HG02970 (cell line): Measurements from ENCODE around the gene ZBTB40.

Source experiments
- ATAC-seq: cut with Tn5 transposase; IDR thresholded peaks from one replicate; pipeline ENCODE4 v1.9.1; 2021; ENCODE audit warnings: mild to moderate bottlenecking, moderate library complexity, moderate number of reproducible peaks; ENCODE audit not compliant: unreplicated experiment, low FRiP score

Gene ZBTB40

DNA sequence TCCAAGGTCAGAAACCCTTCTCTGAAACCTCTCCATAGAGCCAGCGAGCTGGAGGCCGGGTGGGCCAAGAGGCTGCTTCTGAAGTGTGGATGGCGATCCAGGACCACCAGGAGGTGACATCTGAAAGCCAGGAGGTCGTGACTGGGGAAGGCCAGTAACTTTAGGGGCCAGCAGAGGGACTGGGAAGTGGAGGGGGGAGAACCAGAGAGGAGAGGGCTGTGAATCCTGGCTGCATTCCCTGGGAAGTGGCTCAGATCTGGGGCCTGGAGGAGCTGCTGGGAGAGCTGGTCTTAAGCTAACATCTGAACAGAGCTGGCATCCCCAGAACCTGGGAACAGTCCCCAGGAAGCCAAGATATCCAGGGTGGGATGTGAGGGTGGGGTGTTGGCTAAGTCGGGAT lies 100.4 kb downstream of the ZBTB40 start:
- ATAC-seq = no peak

DNA sequence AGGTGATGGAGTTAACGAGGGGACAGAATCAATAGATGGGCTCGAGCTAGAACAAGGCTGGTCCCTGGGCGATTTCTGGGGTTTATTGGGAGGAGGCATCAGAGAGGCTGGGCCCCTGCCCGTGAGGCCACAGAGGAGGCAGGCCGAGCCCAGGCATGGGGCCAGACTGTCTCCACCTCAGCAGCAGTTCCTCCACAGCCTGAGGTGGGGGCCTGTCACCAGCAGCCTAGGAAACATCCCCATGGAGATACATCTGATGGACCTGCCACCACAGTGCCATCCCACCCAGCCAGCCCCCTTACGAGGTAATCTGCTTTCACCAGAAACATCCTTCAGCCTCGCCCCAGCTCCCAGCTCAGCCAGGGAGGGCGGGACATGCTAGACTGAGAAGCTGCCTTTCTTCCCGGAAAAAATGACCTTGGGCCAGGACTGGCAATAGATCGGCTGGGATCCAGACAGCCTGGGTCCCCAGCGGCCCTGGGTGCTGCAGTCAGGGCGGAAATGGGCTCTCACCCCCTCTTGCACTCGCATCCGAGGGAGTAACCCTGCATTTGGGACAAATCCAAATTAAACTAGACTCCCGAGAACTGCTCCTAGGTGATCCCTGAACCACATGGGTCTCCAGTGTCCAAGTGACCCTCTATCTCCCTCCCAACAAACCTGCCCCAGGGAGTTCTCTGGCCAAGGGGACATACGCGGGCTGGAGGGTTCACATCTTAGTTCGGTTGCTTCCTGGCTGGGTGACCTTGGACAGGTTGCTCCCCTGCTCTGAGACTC lies 101.6 kb downstream of the ZBTB40 start:
- no peak for ATAC-seq

DNA sequence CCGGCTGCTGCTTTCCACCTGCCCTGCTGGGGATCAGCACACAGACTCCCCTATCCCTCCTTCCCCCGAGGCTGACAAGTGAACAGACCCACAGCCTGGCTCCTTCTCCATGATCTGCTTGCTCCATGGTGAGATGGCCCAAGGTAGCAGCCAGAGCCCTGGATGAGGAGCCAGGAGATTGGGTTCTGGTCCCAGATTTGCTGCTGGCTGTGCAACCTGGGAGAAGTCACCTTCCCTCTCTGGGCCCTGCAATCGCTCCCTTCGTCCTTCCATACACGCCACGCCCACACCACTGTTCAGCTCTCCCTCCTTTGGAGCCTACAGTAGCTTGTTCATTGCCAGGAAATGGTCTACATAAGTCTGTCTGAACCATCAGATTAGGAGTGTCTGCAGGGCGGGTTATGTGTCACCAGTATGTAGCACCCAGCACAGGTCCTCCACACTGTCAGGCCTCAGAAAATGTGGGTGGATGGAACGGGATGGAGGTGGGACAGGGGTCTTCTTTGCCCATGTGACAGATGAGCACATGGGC lies 102.4 kb downstream of the ZBTB40 start:
- no peak for ATAC-seq

DNA sequence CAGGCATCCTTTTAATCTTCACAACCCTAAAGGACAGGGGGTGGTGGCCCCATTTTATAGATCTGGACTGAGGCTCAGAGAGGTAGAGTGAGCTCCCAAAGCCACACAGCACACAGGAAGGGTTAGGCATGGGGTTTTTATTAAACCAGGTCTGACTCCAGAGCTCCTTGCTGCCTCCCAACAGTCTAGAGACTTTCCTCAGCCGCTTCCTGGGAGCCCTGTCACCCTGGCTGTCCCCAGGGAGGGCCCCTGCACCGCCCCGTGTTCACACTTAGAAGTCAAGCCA lies 103.7 kb downstream of the ZBTB40 start:
- ATAC-seq = no peak

DNA sequence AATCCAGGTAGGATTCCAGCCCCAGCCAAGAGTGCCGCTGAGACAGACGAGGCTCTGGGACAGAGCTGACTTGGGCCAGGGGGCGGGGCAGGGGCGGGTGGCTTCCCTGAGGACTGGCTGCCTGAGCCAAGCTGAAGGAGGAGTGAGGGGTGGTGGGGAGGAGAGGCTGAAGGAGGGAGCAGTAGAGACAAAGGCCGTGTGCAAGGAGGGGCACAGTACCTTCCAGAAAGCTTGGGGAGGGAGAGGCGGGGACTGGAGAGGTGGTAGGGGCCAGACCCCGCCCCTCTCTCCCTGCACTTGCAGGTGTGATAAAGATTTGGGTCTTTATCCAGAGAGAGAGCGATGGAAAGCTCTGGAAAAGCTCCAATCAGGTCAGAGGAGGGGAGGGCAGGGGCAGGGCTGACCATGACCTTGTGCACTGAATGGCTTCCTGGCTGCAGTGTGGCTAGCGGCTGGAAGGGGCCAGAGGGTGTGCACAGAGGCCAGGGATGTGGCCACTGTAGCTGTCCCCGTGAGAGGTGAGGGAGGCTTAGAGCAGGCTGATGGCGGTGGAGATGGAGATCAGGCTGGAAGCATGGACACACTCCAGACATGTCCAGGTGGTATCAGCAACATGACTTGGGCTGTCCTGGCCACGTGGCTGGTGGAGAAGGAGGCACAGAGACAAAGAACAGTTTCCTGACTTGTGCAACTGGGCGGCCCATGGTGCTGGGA lies 104.9 kb downstream of the ZBTB40 start:
- ATAC-seq = no peak

DNA sequence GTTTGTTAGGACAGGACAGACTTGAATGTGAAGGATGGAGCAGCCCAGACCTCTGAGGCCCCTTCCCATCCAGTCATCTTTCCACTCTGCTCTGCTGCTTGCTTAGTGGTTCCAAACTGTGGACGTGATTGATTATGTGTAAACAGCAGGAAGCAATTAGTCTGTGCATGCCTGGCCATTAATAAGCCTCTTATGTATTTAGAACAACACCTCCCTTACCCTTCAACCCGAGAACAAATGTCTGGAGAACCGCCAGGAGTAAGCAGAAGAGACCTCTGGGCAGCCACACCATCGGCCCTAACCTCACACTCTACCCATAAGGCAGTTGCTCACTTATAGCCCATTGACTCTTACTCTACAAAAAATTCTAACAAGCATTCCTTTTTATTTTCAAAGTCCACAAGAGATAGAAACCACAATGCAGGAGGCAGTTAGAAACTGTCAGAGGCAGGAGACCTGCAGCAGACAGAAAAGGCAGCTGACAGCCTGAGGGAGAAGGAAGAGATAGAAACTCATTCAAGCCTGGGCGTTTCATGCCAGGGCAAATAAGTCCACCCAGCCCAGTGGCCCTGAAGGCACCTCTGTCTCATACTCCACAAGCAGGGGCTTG lies 105.8 kb downstream of the ZBTB40 start:
- ATAC-seq = no peak

DNA sequence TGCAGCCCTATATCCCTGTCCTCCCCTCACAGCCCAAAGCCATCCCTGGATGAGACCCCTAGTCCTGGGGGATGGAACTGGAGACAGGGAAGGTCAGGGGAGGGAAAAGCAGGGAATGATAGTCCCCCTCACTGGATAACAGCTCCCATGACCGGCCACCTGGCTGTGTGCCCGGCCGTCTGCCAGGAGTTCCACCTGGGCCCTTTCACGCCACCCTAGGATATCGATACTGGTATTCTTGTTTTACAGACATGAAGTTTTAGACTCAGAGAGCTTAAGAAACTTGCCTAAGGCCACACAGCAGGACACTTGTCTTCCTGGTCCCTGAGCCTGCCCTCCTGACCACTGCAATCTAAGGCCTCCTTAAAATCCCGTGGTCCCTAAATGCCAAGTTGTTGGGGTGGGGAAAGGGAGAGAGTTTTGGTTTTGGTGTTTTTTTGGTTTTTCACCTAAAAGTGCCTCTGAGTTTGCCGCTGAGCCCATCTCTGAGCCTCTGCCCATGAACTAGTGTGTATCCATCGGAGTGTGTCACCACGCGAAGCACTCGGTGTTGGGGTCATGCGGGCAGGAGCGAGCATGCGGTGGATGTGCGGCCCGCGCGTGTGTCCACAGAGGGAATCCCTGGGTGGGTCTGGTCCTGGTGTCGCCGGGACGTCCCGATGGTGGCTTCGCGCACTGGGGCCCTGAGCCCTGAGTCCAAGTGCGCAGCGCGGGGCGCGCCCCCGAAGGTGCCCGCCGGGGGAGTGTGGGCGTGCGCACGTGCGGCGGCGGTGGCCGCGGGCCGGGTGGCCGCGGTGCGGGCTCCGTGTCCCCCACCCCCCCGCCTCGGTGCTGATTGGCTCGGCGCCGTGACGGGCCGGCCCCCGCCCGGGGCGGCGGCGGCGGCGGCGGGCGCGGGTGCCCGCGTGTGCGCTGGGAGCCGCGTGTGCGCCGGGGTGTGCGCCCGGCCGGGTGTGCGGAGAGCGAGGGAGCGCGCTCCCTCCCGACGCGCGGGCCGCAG lies 111.2 kb downstream of the ZBTB40 start, which contains the start of gene EPHA8:
EPHA8 (plus strand) TSS at position 906 of the 1,000 bp plus-strand sequence. CDS start 147 bp downstream, outside the sequence.
- ATAC-seq = no peak

DNA sequence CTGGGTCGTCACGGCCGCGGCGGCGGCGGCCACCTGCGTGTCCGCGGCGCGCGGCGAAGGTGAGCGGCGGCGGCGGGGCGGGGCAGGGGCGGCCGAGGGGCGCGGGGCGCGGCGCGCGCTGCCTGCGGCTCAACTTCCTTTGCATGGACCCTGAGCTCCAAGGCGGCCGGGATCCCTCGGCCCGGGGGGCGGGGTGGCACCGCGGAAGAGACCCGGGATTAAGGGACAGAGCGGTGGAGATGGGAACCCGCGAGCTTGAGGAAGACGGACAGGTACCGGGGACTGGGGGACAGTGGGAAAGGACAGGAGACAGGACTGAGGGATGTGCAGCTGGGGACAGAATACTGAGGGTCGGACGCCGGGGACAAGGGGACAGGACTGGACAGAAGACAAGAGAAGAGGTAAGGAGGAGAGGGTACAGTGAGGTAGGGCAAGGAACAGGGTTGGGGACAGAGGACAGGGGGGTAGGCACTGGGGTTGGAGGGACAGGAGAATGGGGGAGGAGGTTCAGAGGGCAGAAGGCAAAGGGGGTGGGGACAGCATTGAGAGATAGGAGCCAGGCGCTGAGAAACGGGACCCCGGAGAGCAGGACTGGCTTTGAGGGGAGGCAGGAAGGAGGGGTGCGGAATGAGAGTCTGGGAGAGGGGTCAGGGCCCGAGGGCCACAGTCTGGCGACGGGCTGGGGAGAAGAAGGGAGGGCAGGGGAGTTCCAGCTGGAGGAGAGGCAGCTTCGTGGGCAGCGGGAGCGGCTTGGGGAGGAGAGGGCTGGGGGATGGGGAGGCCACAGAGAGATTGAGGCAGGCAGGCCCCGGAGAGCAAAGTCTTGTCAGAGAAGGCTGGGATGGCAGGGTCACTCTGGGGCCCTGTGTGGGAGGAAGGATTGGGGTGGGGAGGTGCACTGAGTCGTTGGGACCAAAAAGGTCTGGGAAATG lies 112.3 kb downstream of the ZBTB40 start:
- no peak for ATAC-seq

DNA sequence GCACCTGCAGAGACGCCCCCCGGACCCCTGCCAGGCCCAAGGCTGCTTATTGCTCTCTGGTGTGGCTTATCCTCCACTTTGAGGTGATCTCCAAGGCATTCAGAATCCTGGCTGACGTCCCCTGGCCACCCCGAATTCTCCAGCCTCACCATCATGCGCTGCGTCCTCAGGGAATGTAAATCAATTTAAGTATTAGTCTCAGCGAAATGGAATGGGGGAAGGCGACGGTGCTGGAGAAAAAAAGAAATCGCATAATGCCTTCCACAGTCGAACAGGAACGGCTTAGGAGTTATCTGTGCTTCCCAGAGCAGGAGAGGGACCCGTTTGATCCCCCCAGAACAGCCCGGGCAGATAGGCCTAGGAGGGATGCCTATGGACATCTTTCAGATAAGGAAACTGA lies 114.5 kb downstream of the ZBTB40 start:
- no peak for ATAC-seq

DNA sequence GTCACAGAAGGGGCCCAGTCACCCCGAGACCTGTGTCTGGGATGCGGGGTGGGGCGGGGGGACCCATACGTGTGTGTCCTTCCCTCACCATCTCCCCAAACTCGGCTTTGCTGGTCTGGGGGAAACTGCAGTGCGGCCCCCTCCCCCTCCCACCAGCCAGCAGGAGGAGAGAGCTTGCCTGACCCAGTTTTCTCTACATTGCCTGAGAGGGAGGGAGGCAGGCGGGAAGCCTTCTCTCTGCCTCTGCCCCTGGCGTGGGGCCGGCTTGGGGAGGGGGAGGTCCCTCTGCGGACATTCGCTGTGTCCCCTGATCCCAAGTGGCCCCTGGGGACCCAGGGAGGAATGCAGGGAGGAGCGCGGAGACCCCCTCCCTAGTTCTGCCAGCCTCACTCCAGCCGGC lies 115.5 kb downstream of the ZBTB40 start:
- ATAC-seq = no peak

DNA sequence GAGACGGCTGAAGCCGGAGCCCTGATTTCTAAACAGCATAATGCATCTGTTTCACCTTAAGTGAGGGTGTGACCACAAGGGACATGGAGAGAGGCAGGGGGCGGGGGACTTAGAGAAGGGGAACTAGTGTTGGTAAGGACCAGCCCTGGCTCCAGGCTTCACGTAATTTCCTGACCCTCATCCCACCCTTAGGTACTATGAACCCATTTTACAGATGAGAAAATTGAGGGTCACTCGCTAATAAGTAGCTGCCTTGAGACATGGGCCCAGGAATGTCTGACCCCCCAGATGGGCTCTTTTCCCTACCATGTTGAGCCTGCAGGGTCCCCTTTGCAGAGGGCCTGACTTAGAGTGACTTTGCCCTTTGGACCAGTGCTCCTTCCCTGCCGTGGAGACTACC lies 116.3 kb downstream of the ZBTB40 start:
- ATAC-seq = no peak

DNA sequence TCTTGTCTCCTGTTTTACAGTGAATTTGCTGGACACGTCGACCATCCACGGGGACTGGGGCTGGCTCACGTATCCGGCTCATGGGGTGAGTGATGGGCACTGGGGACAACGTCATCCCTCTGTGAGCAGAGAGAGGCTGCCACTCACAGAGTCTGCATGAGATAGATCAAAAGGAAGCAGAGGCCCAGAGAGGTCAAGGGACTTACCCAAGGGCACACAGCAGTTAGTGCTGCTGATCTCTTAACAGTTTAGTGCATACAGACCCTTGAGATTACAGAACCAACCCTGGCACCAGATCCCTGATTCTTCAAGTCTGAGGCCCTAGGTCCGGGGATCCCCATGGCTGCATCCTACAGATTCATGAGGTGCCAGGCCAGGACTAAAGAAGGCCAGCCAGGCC lies 117.6 kb downstream of the ZBTB40 start:
- ATAC-seq = no peak

DNA sequence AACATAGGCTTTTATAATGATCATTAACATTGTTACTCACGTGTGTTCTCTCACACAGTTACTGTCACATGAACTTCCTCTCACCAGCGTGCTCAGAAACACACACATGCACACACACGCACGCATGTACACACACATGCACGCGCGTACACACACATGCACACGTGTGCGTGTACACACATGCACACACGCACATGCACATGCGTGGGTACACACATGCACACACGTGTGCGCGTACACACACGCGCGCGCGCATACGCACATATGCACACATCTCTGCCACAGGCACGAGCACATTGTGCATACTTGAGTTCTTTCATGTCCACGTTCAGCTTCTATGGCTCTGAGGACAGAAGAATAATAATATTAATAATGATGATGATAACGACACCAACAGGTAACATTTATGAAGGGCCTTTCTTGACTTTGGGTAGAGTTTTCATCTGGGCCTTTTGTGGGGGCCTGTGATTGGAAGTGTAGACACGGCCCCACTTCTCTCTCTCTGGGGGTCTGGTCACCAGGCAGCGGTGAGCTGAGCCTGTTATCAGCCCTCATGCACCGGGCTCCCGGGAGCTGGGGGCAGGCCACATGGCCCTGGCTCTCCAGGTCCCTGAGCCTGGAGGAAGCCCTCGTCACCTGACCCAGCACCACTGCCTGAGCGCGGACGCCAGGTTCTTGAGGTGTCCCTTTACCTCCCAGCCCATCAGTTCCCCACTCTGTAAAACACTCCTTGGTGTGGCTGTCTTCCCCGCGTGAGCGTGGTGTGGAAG lies 118.7 kb downstream of the ZBTB40 start:
- ATAC-seq = no peak

DNA sequence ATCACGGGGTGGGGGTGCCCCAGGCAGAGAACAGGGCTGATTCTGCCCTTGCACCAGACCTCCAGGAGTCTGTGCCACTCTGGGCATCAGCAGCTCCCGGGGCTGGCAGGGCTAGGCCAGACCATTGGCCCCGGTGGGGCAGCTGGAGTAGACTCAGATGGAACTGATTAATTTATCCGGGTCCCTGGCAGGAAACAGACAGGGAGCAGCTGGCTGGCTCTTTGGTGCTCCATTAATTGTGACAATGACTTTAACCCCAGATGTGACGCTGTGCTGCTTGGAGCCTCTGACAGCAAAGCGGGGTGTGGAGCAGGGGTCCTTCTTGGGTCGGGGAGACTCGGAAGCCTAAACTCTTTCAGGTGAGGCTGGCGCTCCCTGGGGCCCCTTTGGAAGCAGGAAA lies 121.2 kb downstream of the ZBTB40 start:
- no peak for ATAC-seq

DNA sequence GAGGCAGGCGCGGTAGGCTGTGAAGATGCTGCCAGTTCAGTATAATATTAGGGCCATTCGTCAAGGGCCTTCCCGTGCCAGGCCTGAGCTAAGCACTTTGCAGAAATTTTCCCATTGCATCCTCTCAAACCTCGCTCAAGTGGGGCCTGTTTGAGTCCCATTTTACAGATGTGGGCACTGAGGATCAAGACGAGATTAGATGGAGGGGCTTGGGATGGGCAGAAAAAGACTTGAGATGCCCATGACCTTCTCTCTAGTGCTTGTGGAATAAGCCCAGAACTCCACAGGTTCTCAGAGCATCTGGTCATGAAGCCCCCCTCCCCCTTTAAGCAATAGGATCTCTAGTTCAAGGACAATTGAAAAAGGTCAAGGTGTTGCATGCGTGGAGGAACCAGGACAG lies 121.6 kb downstream of the ZBTB40 start:
- ATAC-seq = no peak

DNA sequence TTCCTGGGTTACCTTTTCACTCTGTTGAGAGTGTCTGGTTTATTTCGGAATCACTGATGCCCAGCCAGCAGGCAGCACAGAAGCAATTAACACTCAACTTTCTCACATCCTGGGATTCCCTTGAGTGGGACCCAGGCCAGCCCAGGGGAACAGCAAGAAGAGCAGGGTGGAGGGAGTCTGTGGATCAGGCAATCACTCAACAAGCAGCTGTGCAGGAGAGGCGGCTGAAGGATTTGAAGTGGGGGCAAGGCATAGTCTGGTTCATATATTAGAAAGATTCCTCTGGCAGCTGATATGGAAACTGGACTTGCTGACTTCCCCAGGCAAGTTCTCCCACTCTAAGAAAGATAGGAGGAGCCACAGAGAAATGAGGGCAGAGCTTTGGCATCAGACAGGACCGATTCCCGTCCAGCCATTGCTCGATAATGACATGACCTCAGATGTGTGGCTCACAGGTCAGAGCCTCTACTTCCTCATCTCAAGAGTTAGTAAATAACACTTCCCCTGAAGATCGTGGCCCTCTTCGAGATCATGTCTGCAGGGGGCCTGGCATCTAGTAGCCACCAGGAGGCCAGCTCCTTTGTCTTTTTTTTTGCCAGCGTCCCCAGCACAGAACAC lies 124.0 kb downstream of the ZBTB40 start:
- no peak for ATAC-seq

DNA sequence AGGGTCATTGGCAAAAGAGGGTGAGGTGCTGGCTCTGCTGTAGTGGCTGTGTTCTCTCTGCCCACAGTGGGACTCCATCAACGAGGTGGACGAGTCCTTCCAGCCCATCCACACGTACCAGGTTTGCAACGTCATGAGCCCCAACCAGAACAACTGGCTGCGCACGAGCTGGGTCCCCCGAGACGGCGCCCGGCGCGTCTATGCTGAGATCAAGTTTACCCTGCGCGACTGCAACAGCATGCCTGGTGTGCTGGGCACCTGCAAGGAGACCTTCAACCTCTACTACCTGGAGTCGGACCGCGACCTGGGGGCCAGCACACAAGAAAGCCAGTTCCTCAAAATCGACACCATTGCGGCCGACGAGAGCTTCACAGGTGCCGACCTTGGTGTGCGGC lies 124.5 kb downstream of the ZBTB40 start:
- no peak for ATAC-seq

DNA sequence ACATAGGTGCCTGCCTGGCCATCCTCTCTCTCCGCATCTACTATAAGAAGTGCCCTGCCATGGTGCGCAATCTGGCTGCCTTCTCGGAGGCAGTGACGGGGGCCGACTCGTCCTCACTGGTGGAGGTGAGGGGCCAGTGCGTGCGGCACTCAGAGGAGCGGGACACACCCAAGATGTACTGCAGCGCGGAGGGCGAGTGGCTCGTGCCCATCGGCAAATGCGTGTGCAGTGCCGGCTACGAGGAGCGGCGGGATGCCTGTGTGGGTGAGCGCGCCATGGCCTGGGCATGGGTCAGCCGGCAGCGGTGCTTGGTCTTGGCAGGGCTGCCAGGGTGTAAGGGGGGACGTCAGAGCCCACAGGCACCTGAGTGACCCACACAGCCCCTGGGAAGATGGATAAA lies 125.0 kb downstream of the ZBTB40 start:
- ATAC-seq = no peak
